Smooth muscle cell of the pulmonary artery (primary cell): ENCODE data around the gene REC114. TPM values are rescaled to one million over a fixed set of nuclear protein-coding genes. Genes with fewer than 3 reads are reported as not detected.

Source experiments
- total RNA-seq: library from RNA; depleted of rRNA; stranded (reverse); fragments of >200 nt; gene quantifications from 2 replicates; pipeline ENCODE4 v1.2.3, GENCODE V29; 2014

The REC114 gene, protein sequence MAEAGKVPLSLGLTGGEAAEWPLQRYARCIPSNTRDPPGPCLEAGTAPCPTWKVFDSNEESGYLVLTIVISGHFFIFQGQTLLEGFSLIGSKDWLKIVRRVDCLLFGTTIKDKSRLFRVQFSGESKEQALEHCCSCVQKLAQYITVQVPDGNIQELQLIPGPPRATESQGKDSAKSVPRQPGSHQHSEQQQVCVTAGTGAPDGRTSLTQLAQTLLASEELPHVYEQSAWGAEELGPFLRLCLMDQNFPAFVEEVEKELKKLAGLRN
- not detected in 2 replicates for total RNA-seq

DNA sequence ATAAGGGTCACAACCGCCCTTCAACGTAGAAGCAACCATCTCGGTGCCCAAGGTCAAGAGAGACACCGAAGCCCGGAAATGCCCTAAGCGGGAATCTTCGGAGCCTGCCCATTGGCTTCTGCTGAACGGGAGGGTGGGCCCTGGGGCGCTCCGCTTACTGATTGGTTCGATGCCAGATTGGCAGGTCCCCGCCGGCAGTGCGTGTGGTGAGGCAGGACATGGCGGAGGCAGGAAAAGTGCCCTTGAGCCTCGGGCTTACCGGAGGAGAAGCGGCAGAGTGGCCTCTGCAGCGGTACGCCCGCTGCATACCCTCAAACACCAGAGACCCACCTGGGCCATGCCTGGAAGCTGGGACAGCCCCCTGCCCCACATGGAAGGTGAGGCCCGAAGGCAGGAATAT, at the start of gene REC114:
Gene REC114, plus strand, starts transcription at position 197 of the 400 bp plus-strand sequence. Its CDS starts 22 bp downstream, at position 219.

Other genes with a start within 250 kb of the REC114 start
- under 0.01 TPM in 1 of 2 replicates, not detected in the other for gene HCN4, start 74.2 kb upstream of the REC114 start, total RNA-seq
- 213 and 315 TPM in 2 replicates for gene NPTN, start 190.2 kb downstream of the REC114 start, total RNA-seq
- 198 and 230 TPM in 2 replicates for gene CD276, start 241.2 kb downstream of the REC114 start, total RNA-seq